GM13977 (cell line): Measurements from ENCODE around the gene HSPA8.
A peak's percentile ranks its signal among the peaks of the same experiment; 100 is the strongest.

Experiments
- DNase-seq: peaks from one replicate; pipeline ENCODE4 v3.0.0; 2012; ENCODE audit warnings: low spot score
- CTCF ChIP-seq: IDR thresholded peaks from 2 replicates; pipeline ENCODE4 v1.5.1; 2012; ENCODE audit warnings: mild to moderate bottlenecking, control low read depth; ENCODE audit not compliant: insufficient read depth; ENCODE audit errors: extremely low read depth, missing control alignments
- in situ Hi-C: fragments of 300-500 bp; cut with MboI; formaldehyde crosslinking; loops from one replicate; pipeline ENCODE4 v1.12.0; 2022; ENCODE audit warnings: low sequenced_read_pairs, low pct_unique_long_range_greater_than_20kb, mixed read lengths, inconsistent platforms; ENCODE audit not compliant: unreplicated experiment

HSPA8 gene

DNA sequence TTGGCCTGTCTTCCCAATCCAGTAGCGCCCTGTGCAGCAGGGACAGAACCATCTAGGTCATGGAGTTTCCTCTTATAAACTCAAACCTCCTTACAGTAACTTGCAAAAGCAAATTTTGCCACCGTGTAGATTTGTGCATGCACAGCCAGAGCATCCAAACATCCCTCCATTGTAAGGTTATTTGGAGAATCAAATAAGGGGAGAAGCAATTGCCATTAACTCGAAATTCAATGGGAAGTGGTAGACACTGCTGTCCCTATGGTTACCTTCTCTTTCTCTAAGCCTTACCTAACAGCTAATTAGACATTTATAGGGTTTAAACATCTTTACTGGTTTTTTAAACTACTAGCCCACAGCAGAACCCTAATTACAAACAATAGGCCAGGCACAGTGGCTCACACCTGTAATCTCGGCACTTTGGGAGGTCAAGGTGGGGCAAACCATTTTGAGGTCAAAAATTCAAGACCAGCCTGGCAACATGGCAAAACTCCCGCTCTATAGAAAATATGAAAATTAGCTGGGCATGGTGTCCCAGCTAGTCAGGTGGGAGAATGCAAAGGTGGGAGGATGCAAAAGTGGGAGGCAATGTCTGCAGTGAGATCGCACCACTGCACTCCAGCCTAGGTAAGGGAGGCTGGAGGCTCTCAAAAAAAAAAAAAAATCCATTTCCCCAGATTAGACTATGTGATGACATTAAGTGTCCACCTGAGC is 6.6 kb downstream of the HSPA8 start:
- TF ChIP-seq CTCF = no peak
- DNase-seq = no peak
- in situ Hi-C loops = no loop called here

DNA sequence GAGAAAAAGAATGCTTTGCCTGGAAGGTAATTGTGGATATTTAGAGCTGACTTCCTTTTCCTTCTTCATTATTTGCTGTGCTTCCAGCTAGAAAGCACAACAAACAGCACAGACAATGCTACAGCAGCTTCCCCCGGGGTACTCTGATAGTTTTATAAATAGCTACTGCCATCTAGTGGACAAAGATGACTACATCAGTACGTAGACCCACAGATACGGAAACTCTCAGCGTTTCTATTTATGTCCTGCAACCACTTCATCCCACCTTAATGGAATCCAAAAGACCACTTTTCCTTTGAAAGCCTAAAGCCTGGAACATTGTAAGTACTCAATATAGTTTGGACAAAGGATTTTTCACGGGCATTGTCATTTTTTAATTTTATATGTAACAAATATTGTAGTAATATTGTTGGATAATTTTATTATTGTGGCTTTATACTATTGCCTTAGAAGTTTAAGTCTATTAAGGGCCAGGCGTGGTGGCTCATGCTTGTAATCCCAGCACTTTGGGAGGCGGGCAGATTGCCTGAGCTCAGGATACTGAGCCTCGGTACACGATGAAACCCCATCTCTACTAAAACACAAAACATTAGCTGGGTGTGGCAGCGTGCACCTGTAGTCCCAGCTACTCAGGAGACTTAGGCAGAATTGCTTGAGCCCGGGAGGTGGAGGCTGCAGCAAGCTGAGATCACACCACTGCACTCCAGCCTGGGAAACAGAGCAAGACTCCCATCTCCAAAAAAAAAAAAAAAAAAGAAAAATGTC is 7.5 kb downstream of the HSPA8 start:
- peak; percentile 63 for DNase-seq
- in situ Hi-C loops = no loop called here
- peak; percentile 55 for TF ChIP-seq CTCF

DNA sequence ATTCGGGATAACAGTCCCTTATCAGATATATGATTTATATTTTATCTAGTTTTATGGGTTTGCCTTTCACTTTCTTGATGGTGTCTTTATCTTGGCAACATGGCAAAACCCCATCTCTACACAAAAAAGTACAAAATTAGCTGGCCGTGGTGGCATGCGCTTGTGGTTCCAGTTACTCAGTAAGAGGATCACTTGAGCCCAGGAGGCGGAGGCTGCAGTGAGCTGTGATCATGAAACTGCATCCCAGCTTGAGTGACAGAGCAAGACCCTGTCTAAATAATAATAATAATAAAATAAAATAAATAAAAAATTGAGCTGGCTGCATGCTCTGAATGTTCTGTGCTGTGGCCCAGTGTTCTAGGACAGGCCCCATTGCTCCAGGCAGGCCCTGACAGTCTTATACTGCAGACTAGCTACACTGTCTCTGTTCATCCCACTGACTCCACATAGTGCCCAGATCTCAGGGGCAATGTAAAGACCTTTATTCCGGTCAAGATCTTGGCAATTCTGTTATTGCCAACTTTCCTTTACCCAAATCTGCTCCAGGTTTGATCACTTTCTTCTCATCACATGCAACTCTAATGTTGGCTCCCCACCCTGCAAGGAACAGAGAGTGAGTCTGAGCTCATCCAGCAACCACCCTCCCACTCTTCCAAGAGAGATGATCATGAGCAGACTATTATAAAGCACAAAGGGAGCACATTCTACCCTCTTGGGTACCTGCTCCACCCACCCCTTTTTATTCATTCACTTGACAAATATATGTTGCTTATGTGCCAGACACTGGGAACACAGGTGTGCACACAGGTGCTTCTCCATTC is 8.8 kb downstream of the HSPA8 start:
- TF ChIP-seq CTCF = no peak
- DNase-seq = no peak
- in situ Hi-C loops = no loop called here

- in situ Hi-C loops = no loop called here
Observed at GRCh38 chr11:123051634-123052033, 10.3 kb downstream of the HSPA8 start.

DNA sequence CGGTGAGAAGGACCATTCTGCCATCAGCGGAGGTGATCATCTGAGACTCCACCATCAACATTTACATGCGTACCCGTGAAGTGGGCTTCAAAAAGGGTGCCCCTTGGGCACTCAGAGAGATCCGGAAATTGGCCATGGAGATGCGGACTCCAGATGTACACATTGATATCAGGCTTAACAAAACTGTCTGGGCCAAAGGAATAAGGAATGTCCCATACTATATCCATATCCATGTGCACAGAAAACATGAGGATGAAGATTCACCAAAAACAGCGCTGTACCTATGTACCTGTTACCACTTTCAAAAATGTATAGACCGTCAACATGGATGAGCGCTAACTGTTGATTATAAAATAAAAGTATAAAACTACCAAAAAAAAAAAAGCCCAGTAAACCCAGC is 10.8 kb downstream of the HSPA8 start:
- no peak for DNase-seq
- no peak for TF ChIP-seq CTCF
- in situ Hi-C loops = no loop called here

More at GRCh38 chr11:123051634-123052033, 10.3 kb downstream of the HSPA8 start:
- no peak for DNase-seq
- no peak for TF ChIP-seq CTCF

DNA sequence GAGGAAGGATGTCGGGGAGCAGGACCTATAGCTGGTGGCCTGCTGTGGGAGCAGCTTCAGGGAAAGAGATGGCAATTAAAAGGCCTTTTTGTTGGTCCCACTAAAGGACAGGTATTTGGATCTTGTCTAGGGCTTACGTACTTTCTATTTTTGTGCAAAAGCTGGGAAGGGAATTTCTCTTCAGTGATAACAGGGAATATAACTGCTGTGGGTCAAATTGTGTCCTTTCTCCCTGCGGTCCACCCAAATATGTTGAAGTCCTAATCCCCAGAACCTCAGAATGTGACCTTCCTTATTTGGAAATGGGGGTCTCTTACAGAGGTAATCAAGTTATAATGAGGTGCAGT is 14.0 kb downstream of the HSPA8 start:
- DNase-seq = no peak
- no peak for TF ChIP-seq CTCF
- in situ Hi-C loops = no loop called here
